ENCODE data around the gene CCDC192. TPM values are rescaled to one million over a fixed set of nuclear protein-coding genes. Genes with fewer than 3 reads are reported as not detected.

CCDC192 gene
- total and polyA plus RNA-seq, 2 of the 4 experiments (the other 2 are of a cell fraction) = not detected

- no peak overlapping the region for H2AK5ac ChIP-seq (ENCODE audit: low read depth, low read length)
- no peak overlapping the region for H3K9ac ChIP-seq (ENCODE audit: low read depth, low read length)
- in situ Hi-C loops (cut with MboI; ENCODE audit: low sequenced_read_pairs) = no loop called here
- H2BK5ac ChIP-seq (ENCODE audit: low read depth, low read length, poor library complexity, severe bottlenecking) = no peak overlapping the region
- no peak overlapping the region for H3K14ac ChIP-seq (replicated peaks; ENCODE audit: low read depth, low read length)
- H3K56ac ChIP-seq (ENCODE audit: extremely low read depth, insufficient read depth, low read length) = no peak overlapping the region
- H3K18ac ChIP-seq (ENCODE audit: low read depth, low read length) = no peak overlapping the region
- H3K27me3 ChIP-seq (ENCODE audit: control insufficient read depth, insufficient read depth, low read length) = no peaks in the 10 kb centered on the region
- no peaks in the 10 kb centered on the region for H3K36me3 ChIP-seq (ENCODE audit: control insufficient read depth, insufficient read depth, low read length)
- no peak overlapping the region for H3K4ac ChIP-seq (ENCODE audit: low read depth, low read length)
- H2AFZ ChIP-seq (replicated peaks; ENCODE audit: low read length, poor library complexity) = no peak overlapping the region
- no peak overlapping the region for H2BK15ac ChIP-seq (ENCODE audit: low read depth, low read length)
- H4K5ac ChIP-seq (ENCODE audit: low read depth, low read length) = no peak overlapping the region
- H3K9me3 ChIP-seq (ENCODE audit: control insufficient read depth, insufficient read depth, low read length) = no peaks in the 10 kb centered on the region
- CTCF ChIA-PET = interaction anchor here (0.7 kb wide), 1 partner anchor 36 kb away, joined by 3 read pairs; no protein-coding TSS in a partner anchor
- no peak overlapping the region for H4K91ac ChIP-seq (ENCODE audit: insufficient read depth, low read depth, low read length)
- WGBS, 2 experiments (ENCODE audit: extremely low coverage in 2 of 2, insufficient read length in 1 of 2) = no CpG with 5 or more reads among the region's 1 CpG
- no peak for DNase-seq
- no peak overlapping the region for H4K8ac ChIP-seq (ENCODE audit: low read depth in 2 of 2, low read length in 2 of 2)
- H3K4me3 ChIP-seq (ENCODE audit: insufficient read depth, low read depth, low read length) = no peak overlapping the region
- no peak overlapping the region for H3K4me2 ChIP-seq (ENCODE audit: low read depth, low read length)
- H3K4me1 ChIP-seq (ENCODE audit: control insufficient read depth, insufficient read depth, low read length) = peaks cover 6% of the 10 kb centered on the region; the same call in 1 of the 2 replicates
- POLR2A ChIA-PET (ENCODE audit: unreplicated experiment) = no interaction called here
- H3K27ac ChIP-seq (ENCODE audit: insufficient read depth, low read length) = no peak overlapping the region
- no peak for TF ChIP-seq RAD21 (IDR thresholded peaks at IDR 0.05; ENCODE audit: low read length)
- TF ChIP-seq, protein P1, sequence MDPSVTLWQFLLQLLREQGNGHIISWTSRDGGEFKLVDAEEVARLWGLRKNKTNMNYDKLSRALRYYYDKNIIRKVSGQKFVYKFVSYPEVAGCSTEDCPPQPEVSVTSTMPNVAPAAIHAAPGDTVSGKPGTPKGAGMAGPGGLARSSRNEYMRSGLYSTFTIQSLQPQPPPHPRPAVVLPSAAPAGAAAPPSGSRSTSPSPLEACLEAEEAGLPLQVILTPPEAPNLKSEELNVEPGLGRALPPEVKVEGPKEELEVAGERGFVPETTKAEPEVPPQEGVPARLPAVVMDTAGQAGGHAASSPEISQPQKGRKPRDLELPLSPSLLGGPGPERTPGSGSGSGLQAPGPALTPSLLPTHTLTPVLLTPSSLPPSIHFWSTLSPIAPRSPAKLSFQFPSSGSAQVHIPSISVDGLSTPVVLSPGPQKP (IDR thresholded peaks at IDR 0.05; ENCODE audit: borderline replicate concordance, low read depth, low read length) = no peak
- TF ChIP-seq SMC3 (IDR thresholded peaks at IDR 0.05; ENCODE audit: low read depth, low read length) = no peak
- TF ChIP-seq FOS (IDR thresholded peaks at IDR 0.05; ENCODE audit: low read depth, low read length) = no peak
- no peaks in the 10 kb centered on the region for H4K20me1 ChIP-seq (ENCODE audit: insufficient read depth, low read length)
- no peak for ATAC-seq (ENCODE audit: low read depth)
- no peak overlapping the region for H3K23ac ChIP-seq (ENCODE audit: low read depth, low read length)
- BruUV-seq (replicated peaks) = no TSS peak
- no peak overlapping the region for H2BK20ac ChIP-seq (ENCODE audit: low read depth, low read length)
- dilution Hi-C loops (cut with HindIII; ENCODE audit: low sequenced_read_pairs, unreplicated experiment) = no loop called here
- no peaks in the 10 kb centered on the region for H3K9me1 ChIP-seq (ENCODE audit: insufficient read depth, low read length)
- no peak overlapping the region for H2BK120ac ChIP-seq (ENCODE audit: low read depth, low read length)
- no peak overlapping the region for H2AK9ac ChIP-seq (replicated peaks; ENCODE audit: low read depth, low read length, poor library complexity)
- no peaks in the 10 kb centered on the region for H3K79me1 ChIP-seq (ENCODE audit: low read depth in 1 of 2, low read length in 2 of 2)
- intact Hi-C loops (cut with micrococcal nuclease) = no loop called here
Observed at GRCh38 chr5:127694518-127695171, 8.5 kb upstream of the CCDC192 start.

Measured in IMR-90 (cell line).